Endometrium (tissue), 2 donors: ENCODE data around the gene SPATA2.
"Not testable (repeated sequence)": the region's sequence is repeated elsewhere in the genome, so short reads cannot be mapped to it uniquely, and the experiment has no call there.

Source experiments
- FAIRE-seq: peaks from 2 replicates; lab custom pipeline; 2012; peaks lifted over from hg19 to GRCh38; lab: Jason Lieb, UNC
- donor health status: control.
- donor health status: control.

SPATA2 gene, protein sequence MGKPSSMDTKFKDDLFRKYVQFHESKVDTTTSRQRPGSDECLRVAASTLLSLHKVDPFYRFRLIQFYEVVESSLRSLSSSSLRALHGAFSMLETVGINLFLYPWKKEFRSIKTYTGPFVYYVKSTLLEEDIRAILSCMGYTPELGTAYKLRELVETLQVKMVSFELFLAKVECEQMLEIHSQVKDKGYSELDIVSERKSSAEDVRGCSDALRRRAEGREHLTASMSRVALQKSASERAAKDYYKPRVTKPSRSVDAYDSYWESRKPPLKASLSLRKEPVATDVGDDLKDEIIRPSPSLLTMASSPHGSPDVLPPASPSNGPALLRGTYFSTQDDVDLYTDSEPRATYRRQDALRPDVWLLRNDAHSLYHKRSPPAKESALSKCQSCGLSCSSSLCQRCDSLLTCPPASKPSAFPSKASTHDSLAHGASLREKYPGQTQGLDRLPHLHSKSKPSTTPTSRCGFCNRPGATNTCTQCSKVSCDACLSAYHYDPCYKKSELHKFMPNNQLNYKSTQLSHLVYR

DNA sequence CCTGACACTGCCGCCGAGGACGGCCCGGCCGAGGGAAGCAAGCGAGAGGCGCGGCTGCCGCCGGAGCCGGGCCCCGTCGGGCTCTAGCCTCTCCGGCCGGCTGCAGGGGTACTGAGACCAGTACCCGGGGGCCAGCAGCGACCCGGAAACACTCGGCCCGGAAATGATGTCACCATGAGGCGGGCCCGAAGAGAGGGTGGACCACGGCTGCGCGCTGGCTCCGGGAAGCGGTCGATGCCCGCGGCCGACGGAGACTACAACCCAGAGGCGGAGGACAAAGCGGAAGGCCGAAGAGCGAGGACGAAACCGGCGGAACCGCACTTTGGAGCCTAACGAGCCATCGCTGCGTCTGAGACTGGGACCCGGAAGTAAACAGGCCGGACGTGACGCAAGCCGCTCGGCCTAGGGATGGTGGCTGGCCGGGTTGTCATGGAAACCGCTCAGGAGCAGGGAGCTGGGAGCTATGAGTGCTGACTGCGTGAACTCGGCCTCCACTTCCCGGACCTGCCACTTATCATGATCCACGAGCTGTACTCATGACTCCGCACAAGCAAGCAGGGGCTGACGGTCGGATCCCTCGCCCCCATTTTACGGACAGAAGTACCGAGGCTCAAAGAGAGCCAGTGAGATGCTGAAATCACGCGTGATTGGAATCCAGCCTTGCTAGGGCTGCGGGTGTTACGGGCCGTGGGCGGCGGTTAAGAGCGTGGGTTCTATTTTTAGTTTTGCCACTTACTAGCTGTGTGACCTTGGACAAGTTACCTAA is at the start of gene SPATA2:
TSS of gene SPATA2 (minus strand) at position 150 of the 766 bp plus-strand sequence. CDS start 7,039 bp downstream, outside the sequence.
- no peak for FAIRE-seq

DNA sequence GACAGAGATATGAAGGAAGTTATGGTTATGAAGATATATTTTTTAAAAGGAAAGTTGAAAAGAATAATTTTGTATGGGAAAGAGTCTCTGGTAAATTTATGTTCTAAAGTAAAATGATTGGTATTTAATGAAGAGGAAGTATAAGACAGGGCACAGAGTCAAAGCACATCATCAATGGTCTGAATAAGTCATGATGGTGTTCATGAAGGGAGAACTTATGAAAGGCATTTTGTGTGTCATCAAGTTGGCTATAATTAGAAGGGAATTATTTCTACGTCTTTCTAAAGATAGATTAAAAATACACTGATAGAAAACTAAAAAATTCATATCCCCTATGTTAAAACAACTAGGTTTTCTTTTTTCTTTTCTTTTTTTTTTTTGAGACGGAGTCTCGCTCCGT is 46.1 kb upstream of the SPATA2 start:
- FAIRE-seq, result no peak

DNA sequence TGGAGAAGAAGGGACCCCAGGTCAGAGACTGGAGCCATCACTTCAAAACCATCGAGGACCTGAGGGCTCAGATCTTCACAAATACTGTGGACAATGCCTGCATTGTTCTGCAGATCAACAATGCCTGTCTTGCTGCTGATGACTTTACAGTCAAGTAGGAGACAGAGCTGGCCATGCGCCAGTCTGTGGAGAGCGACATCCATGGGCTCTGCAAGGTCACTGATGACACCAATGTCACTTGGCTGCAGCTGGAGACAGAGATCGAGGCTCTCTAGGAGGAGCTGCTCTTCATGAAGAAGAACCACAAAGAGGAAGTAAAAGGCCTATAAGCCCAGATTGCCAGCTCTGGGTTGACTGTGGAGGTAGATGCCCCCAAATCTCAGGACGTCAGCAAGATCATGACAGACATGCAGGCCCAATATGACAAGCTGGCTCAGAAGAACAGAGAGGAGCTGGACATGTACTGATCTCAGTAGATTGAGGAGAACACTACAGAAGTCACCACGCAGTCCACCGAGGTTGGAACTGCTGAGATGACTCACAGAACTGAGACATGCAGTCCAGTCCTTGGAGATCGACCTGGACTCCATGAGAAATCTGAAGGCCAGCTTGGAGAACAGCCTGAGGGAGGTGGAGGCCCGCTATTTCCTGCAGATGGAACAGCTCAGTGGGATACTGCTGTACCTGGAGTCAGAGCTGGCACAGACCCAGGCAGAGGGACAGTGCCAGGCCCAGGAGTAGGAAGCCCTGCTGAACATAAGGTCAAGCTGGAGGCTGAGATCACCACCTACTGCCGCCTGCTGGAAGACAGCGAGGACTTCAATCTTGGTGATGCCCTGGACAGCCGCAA is 42.0 kb upstream of the SPATA2 start:
- not testable (repeated sequence) for FAIRE-seq

DNA sequence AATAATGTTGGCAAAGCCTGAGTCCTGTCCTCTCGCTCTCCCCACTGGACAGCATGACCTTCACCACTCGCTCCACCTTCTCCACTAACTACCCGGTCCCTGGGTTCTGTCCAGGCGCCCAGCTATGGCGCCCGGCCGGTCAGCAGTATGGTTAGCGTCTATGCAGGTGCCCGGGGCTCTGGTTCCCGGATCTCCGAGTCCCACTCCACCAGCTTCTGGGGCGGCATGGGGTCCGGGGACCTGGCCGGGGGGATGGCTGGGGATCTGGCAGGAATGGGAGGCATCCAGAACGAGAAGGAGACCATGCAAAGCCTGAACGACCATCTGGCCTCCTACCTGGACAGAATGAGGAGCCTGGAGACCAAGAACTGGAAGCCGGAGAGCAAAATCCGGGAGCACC is 41.4 kb upstream of the SPATA2 start:
- no peak for FAIRE-seq

DNA sequence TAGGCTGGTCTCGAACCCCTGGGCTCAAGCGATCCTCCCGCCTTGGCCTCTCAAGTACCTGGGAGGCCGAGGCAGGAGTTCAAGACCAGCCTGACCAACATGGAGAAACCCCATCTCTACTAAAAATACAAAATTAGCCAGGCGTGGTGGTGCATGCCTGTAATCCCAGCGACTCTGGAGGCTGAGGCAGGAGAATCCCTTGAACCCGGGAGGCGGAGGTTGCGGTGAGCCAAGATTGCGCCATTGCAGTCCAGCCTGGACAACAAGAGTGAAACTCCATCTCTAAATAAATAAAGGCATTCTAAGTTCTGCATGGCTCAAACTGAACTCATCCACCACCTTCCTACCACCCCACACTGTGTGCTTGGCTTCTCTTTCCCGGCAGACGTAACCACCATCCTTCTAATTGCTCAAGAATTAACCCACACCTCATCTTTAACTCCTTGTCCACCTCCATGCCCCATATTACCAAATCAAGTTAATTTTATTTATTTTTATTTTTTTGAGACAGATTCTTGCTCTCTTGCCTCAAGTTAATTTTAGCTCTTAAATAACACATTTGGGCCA is 40.6 kb upstream of the SPATA2 start:
- FAIRE-seq, result not testable (repeated sequence)

DNA sequence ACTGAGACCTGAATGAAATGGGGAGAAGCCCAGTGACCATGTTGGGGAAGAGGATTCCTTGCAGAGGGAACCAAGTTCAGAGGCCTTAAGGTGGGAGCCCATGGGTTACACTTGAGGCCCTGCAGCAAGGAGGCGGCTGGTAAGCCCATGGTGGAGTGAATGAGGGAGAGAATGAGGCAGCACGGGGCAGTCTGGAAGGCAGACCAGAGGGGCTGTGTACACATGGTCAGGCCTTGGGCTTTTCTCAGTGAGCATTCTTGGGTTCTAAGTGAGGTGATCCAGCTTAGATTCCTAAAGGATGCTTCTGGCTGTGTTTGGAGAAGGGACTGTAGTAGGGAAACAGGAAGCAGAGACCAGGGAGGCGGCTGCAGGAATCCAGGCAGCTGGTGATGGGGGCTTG is 39.8 kb upstream of the SPATA2 start:
- no peak for FAIRE-seq

DNA sequence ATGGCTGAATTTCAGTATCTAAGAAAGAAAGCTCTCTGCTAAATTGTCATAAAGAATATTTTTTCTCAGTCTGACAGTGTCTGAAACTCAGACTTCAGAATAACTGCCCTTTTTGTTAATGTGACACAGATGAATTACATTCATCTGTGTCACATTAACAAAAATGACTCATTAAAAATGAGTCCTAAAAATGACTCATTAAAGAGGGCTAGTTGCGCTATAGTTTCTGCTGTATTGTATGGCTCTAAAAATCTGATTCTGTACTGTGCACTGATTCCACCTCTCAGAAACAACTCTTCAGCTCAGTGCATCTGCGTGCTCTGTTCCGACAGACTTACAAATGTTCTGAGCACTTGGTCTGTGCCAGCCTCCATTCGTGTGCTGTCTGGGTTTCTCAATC is 35.8 kb upstream of the SPATA2 start:
- no peak for FAIRE-seq

DNA sequence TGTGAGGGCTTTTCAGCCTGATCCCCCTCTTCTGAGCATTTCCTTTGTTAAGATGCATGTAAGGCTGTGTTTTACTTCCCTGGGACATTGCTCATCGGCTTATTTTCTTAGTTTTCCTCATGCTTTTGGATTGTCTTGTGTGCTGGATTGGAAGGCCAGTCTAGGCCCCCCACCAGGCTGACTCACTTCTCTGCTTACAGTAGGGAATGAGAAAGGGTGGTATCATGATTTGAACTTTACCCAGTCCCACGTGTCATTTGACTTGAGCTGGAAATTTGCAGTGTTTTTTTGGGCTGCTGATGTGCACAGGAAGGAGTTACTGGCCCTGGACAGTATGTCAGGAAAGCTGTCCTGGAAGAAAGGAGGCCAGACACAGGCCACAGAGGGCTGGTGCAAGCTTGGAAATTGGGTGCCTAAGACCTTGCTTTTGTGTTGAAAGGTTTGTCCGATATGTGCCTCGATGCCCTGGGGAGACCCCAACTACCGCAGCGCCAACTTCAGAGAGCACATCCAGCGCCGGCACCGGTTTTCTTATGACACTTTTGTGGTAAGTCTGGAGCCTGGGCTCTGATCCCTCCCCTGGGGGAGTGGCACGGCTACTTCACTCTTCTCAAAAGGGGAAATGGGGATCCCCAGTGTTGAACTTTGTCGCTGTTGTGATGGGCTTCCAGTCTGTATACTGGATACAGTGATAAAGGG is 33.6 kb upstream of the SPATA2 start:
- FAIRE-seq, result no peak

DNA sequence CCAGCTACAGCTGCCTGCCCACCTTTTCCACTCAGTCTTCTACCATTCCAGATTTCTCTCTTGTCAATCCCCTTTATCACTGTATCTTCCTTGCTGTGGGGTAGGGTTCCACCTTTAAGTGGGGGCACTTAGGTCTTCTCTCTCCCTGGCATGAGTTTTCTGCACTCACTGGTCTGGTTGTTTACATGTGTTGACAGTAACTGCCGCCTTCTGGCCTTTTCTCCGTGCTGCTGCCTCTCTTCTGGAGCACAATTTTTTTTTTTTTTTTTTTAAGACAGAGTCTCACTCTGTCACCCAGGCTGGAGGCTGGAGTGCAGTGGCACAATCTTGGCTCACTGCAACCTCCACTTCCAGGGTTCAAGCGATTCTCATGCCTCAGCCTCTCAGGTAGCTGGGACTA is 32.8 kb upstream of the SPATA2 start:
- FAIRE-seq, result no peak

DNA sequence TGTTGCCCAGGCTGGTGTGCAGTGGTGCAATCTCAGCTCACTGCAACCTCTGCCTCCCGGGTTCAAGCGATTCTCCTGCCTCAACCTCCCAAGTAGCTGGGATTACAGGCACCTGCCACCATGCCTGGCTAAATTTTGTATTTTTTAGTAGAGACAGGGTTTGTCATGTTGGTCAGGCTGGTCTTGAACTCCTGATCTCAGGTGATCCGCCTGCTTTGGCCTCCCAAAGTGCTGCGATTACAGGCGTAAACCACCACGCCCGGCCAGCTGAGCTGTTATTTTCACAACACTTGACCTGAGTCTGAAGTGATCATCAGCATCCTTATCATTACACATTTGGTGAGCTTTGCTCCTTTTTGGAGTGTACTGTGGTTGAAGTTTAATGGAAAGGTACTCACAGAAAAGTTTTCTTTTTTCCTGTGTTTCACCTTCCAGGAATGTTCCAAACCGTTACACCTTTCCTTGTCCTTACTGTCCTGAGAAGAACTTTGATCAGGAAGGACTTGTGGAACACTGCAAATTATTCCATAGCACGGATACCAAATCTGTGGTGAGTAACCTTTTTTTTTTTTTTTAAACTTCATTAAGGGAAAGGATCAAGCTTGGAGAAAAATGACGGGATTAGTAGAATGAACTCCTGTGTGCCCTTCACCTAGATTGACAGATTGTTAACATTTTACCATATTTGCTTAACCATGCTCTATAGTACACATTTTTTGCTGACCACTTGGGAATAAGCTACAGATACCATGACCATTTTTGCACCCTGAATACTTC is 30.6 kb upstream of the SPATA2 start:
- FAIRE-seq, result no peak

DNA sequence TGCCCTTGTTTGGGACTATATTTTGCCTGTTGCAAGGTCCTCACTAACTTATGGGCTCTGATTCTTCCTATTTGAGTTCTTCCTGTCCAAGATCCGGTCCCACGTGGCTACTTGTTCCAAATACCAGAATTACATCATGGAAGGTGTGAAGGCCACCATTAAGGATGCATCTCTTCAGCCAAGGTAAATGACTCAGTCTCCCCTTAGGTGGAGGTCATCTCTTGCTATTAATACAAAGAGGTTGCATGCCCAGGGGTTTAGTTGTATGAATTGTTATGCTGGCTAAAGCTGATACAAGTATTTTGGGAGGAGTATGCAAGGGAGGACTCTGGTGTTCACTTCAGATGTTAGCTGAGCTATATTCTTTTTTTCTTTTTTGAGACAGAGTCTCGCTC is 30.0 kb upstream of the SPATA2 start:
- no peak for FAIRE-seq

DNA sequence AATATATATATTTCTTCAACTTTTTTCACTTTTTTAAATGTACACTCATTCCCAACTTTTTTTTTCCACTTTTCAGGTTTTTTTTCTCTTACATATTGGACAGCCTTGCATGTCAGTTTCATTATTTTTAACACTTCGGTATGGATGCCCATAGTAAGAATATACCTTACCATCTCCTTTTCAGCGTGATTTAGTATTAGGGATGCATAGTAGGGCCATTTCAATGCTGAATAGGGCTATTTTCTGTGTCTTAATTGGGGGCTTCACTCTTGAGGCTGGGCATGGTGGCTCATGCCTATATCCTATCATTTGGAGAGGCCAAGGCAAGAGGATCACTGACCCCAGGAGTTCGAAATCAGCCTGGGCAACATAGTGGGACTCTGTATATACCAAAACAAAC is 27.6 kb upstream of the SPATA2 start:
- FAIRE-seq, result no peak

DNA sequence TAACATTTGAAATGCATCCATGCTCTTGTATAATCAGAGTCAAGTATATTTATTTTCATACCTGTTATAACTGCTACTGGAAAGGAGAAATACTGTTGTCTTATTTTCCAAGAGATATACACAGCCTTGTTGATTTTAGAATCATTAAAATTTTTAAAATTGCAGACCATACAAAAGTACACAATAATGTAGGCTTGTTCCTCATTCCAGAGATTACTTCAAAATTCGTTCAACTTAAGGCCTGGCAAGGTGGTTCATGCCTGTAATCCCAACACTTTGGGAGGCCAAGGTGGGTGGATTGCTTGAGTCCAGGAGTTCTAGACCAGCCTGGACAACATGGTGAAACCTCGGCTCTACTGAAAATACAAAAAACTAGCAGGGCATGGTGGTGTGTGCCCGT is 27.0 kb upstream of the SPATA2 start:
- FAIRE-seq, result no peak

DNA sequence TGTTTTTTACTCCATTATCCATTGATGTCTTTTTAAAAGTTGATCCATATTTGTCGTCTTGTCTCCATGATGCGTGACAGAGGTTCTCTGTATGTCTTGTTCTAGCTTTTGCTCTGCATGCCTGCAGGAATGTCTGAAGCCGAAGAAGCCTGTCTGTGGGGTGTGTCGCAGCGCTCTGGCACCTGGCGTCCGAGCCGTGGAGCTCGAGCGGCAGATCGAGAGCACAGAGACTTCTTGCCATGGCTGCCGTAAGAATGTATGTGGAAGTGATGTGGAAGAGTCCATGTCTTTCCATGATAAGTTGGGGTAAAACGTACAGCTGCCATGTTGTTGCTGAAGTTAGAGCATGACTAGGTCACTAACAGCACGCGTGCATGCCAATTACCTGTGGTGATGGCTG is 26.1 kb upstream of the SPATA2 start:
- no peak for FAIRE-seq

DNA sequence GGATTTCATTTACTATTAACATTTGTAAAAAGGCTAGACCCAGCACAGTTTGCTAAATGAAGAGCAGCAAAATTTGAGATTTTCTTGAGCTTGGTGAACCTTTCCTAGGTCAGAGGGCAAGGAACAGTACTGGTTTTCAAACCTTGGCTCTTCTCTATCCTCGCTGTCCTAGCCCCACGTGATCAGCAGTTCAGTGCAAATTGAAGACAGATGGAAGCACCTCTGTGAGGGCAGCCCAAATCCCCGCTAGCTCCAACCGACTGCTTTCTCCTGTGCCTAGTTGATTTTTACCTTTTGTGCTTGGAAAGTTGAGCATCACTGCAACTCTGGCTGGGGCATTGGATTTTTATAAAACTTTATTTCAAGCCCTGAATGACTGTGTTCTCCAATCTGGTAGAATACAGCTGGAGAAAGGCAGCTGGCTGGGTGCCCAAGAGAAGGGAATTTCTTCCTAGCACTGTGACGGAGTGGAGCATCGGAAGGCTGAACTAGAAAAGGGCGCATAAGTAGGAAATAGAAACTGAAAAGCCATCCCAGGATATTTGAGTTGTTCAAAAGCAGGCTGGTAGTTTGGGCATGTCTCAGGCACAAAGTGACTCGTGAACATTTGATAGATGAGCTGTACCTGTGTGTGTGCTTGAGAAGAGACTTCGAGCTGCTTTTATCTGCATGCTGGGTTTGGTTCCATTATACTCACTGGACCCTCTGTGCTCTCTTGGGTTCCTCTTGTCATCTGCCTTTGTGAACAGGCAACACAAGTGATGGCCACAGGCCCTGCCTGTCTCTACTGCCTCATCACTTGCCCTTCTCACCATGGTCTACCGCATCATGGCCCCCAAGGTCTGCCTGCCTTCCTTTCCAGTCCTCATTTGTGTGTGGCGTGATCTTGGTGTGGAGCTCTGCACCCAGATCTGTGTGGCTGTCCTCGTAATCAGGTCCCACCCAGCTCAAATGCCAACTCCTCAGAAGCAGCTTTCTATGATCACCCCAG is 23.1 kb upstream of the SPATA2 start:
- FAIRE-seq, result no peak

DNA sequence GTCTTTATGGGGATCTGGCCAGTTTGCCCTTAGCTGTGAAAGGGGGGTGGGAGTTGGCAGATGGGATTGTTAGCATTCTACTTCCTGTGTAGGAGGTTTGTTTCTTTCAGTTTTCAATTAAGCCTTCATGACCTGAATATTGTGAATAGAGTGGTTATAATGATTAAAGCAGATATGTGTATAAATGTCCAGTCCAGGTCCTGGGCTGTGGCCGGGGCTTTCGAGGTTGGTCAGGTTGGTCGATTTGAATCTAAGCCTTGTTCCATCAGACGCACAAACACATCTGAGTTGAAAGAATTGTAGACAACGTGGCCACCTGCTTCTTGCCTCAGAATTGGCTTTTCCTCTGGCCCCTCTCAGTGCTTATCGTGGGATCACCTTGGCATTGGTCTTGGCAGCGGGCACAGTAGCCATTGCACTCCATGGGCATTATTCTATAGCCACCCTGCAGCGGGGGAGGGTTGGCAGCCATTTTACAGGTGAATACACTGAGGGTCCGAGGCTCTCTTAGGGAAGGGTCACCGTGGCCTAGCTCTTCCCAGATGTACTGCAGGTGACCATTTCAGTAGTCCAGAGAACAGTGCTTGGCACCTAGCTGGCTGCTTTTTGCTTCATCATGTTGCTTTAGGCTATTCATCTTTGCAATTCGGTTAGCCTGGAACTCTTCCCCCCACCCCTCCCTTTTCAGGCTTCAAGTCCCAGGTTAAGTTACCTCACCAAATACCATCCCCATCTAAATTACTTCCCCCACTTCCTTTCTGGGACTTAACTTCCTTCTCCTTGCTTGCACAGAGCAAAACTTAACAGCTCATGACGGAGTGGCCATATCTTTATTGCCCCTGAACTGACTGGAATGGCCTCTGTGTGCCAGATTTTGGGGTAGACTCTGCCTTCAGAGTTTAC is 21.9 kb upstream of the SPATA2 start:
- FAIRE-seq, result no peak

DNA sequence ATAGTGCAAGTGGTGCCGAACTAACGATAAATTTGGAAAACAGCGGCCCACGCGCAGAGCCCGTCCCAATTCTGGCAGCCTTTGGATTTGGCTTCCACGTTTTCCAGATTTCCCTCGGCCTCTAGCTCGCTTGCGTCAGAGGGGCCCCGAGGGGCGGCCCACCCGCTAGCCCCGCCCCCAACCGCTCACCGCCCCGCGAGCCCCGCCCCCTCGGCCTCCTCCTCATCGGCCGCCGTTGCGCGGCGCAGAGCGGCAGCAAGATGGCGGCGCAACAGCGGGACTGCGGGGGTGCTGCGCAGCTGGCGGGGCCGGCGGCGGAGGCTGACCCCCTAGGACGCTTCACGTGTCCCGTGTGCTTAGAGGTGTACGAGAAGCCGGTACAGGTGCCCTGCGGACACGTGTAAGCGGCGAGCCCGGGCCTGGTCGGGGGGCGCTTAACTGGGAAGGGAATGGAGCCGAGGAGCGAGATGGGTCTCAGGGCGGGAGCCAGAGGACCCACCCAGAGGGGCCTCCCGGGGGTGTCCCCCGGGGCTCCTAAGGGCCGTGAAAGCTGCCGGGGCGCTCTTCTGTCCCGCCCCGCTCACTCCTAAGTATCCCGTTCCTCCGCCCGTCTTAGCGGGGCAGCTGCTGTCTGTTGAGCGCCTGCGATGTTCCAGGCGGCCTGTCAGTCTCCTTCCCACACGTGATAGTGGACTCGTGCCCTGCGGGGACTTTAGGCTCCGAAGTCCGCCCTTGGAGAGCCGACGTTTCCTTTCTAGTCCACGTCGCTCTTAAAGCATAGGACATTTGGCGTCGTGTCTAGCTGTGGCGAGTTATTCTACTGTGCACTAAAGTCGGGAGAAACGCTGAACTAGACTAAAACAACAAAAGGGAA is 21.1 kb upstream of the SPATA2 start, which contains the start of gene RNF114:
TSS of gene RNF114 (plus strand) at position 245 of the 874 bp plus-strand sequence. CDS start at position 261, 16 bp downstream.
- no peak for FAIRE-seq
